Left lobe of liver (tissue), 2 donors: ENCODE data around the gene ZNF777. TPM values are rescaled to one million over a fixed set of nuclear protein-coding genes. Genes with fewer than 3 reads are reported as not detected.
"Not testable (repeated sequence)": the region's sequence is repeated elsewhere in the genome, so short reads cannot be mapped to it uniquely, and the experiment has no call there.

Experiments
- ATAC-seq: fragments of 200-7000 bp; cut with Tn5 transposase; one replicate; pipeline ENCODE4 v1.9.1; 2020; ENCODE audit warnings: mild to moderate bottlenecking, moderate library complexity
- DNase-seq: peaks from one replicate; pipeline ENCODE4 v3.0.0-alpha.2; 2020; ENCODE audit warnings: low spot score
- total RNA-seq: library from RNA; stranded (reverse); gene quantifications from one replicate; pipeline ENCODE4 v1.2.1, GENCODE V29; 2021
- donor health status: DM: no; HTN: no; CAD: no; lungs with moderate emphysema.
- donor health status: DM: no; HTN: yes; CAD: no.

ZNF777 gene
- total RNA-seq, 1 donor from 2014 or later = 6.5 TPM

- ATAC-seq = peak; percentile 98
- DNase-seq = peak; percentile 79
Measured at GRCh38 chr7:149422162-149422913, 38.5 kb downstream of the ZNF777 start.

GRCh38 chr7:149420006-149420405, 40.9 kb downstream of the ZNF777 start:
- no peak for DNase-seq
- no peak for ATAC-seq

- no peak for DNase-seq
- ATAC-seq = no peak
Measured at GRCh38 chr7:149415391-149416071, 45.3 kb downstream of the ZNF777 start.

GRCh38 chr7:149414745-149415390, 46.0 kb downstream of the ZNF777 start:
- DNase-seq (no peak), ATAC-seq (peak; percentile 52)

GRCh38 chr7:149414171-149414570, 46.7 kb downstream of the ZNF777 start:
- ATAC-seq = no peak

GRCh38 chr7:149413083-149413482, 47.8 kb downstream of the ZNF777 start:
- not testable (repeated sequence) for DNase-seq, ATAC-seq

More at GRCh38 chr7:149414171-149414570, 46.7 kb downstream of the ZNF777 start:
- DNase-seq = no peak

GRCh38 chr7:149409895-149410294, 51.0 kb downstream of the ZNF777 start:
- ATAC-seq (no peak), DNase-seq (no peak)

- DNase-seq = no peak
- no peak for ATAC-seq
Measured at GRCh38 chr7:149404825-149405224, 56.0 kb downstream of the ZNF777 start.

- DNase-seq = no peak
Measured at GRCh38 chr7:149404396-149404795, 56.5 kb downstream of the ZNF777 start.

GRCh38 chr7:149398195-149398820, 62.6 kb downstream of the ZNF777 start:
- ATAC-seq = no peak
- DNase-seq = no peak

More at GRCh38 chr7:149404396-149404795, 56.5 kb downstream of the ZNF777 start:
- ATAC-seq = no peak

GRCh38 chr7:149397470-149398043, 63.3 kb downstream of the ZNF777 start:
- ATAC-seq (no peak), DNase-seq (no peak)

GRCh38 chr7:149388550-149389335, 72.1 kb downstream of the ZNF777 start:
- not testable (repeated sequence) for ATAC-seq

GRCh38 chr7:149386514-149386913, 74.3 kb downstream of the ZNF777 start:
- ATAC-seq, DNase-seq: not testable (repeated sequence)

More at GRCh38 chr7:149388550-149389335, 72.1 kb downstream of the ZNF777 start:
- not testable (repeated sequence) for DNase-seq

GRCh38 chr7:149385195-149385950, 75.5 kb downstream of the ZNF777 start:
- no peak for DNase-seq
- no peak for ATAC-seq

Other genes starting within 250 kb of the ZNF777 start
- 6.0 TPM for gene ZNF212, start 221.4 kb downstream of the ZNF777 start, total RNA-seq
- gene ZNF783, start 198.9 kb downstream of the ZNF777 start, total RNA-seq = 5.1 TPM
- gene ZNF746, start 36.7 kb upstream of the ZNF777 start, total RNA-seq = 12.0 TPM